HUES64 (cell line): ENCODE data around the gene SPTBN4.
"Not testable (repeated sequence)": the region's sequence is repeated elsewhere in the genome, so short reads cannot be mapped to it uniquely, and the experiment has no call there.

ENCODE experiments used
- H3K27ac ChIP-seq: 2 replicates; pipeline ENCODE4 v1.7.0; 2013; ENCODE audit warnings: low read depth, low read length, inconsistent platforms
- H3K27me3 ChIP-seq: 2 replicates; pipeline ENCODE4 v1.6.1; 2013; ENCODE audit warnings: mild to moderate bottlenecking, low read length; ENCODE audit not compliant: insufficient read depth
- H3K36me3 ChIP-seq: 2 replicates; pipeline ENCODE4 v1.6.1; 2013; ENCODE audit warnings: mild to moderate bottlenecking, low read length; ENCODE audit not compliant: insufficient read depth
- H3K4me1 ChIP-seq: 2 replicates; pipeline ENCODE4 v1.6.1; 2013; ENCODE audit warnings: mild to moderate bottlenecking, low read length, moderate library complexity; ENCODE audit not compliant: insufficient read depth
- H3K4me3 ChIP-seq: 2 replicates; pipeline ENCODE4 v1.5.1; 2013; ENCODE audit warnings: mild to moderate bottlenecking, low read length, moderate library complexity
- H3K9ac ChIP-seq: 2 replicates; pipeline ENCODE4 v1.6.1; 2013; ENCODE audit warnings: mild to moderate bottlenecking, low read depth, low read length
- H3K9me3 ChIP-seq: 2 replicates; pipeline ENCODE4 v1.6.1; 2013; ENCODE audit warnings: low read depth, low read length; ENCODE audit not compliant: insufficient read depth
- WGBS: fragments of 150-250, 120-280 bp; methylation state at CpG from one replicate; pipeline ENCODE4 v1.1.7; 2013; ENCODE audit warnings: missing lambda C conversion rate; 5-methylcytosine and 5-hydroxymethylcytosine counted together

The SPTBN4 gene

GRCh38 chr19:40443131-40443999 is 23.4 kb upstream of the SPTBN4 start:
- H3K36me3 ChIP-seq = peaks cover 26% of the 10 kb centered on the region
- H3K4me3 ChIP-seq = peak overlapping the region; percentile 79
- peak overlapping the region; percentile 93 for H3K27ac ChIP-seq
- peak overlapping the region; percentile 91 for H3K9ac ChIP-seq
- H3K27me3 ChIP-seq = no peaks in the 10 kb centered on the region
- no peaks in the 10 kb centered on the region for H3K9me3 ChIP-seq
- H3K4me1 ChIP-seq = peaks cover 20% of the 10 kb centered on the region
- under 1% methylated on average over 52 of the region's 52 CpGs for WGBS

GRCh38 chr19:40444000-40444824 is 22.6 kb upstream of the SPTBN4 start, which contains the start of gene SERTAD3:
SERTAD3 (minus strand) TSS chr19:40444335; CDS start chr19:40442080, 2,255 bp downstream.
- Histone ChIP-seq H3K9ac (peak within 1 kb of the TSS; percentile 91), H3K9me3 (no peaks in the 10 kb centered on the region), H3K4me1 (peaks cover 20% of the 10 kb centered on the region), H3K27ac (peak within 1 kb of the TSS; percentile 93), H3K27me3 (no peaks in the 10 kb centered on the region), H3K4me3 (peak within 1 kb of the TSS; percentile 79), H3K36me3 (peaks cover 26% of the 10 kb centered on the region)
- under 1% methylated on average over 72 of the region's 72 CpGs for WGBS

- H3K9ac ChIP-seq = peak overlapping the region; percentile 70
- peak overlapping the region; percentile 79 for H3K4me3 ChIP-seq
- peaks cover 20% of the 10 kb centered on the region for H3K4me1 ChIP-seq
- 26% methylated on average over 18 of the region's 18 CpGs for WGBS
- H3K27me3 ChIP-seq = no peaks in the 10 kb centered on the region
- H3K36me3 ChIP-seq = peaks cover 28% of the 10 kb centered on the region
- peak overlapping the region; percentile 67 for H3K27ac ChIP-seq
- H3K9me3 ChIP-seq = no peaks in the 10 kb centered on the region
These were observed 21.9 kb upstream of the SPTBN4 start for GRCh38 chr19:40444825-40445312.

- H3K36me3 ChIP-seq = peaks cover 20% of the 10 kb centered on the region
- H3K27me3 ChIP-seq = no peaks in the 10 kb centered on the region
- H3K9ac ChIP-seq = peak overlapping the region; percentile 44; the same call in 1 of the 2 replicates
- whole genome bisulfite sequencing = 59% methylated on average over 9 of the region's 9 CpGs
- H3K9me3 ChIP-seq = no peaks in the 10 kb centered on the region
- H3K27ac ChIP-seq = peak overlapping the region; percentile 84
- H3K4me3 ChIP-seq = no peak overlapping the region
- H3K4me1 ChIP-seq = peaks cover 20% of the 10 kb centered on the region
These were observed 21.0 kb upstream of the SPTBN4 start for GRCh38 chr19:40445780-40446262.

GRCh38 chr19:40446263-40446784 is 20.5 kb upstream of the SPTBN4 start:
- H3K4me1 ChIP-seq = peaks cover 20% of the 10 kb centered on the region
- H3K4me3 ChIP-seq = no peak overlapping the region
- H3K9me3 ChIP-seq = no peaks in the 10 kb centered on the region
- H3K27ac ChIP-seq = peak overlapping the region; percentile 84
- WGBS = 81% methylated on average over 8 of the region's 8 CpGs
- H3K36me3 ChIP-seq = peaks cover 15% of the 10 kb centered on the region
- H3K9ac ChIP-seq = peak overlapping the region; percentile 44; the same call in 1 of the 2 replicates
- no peaks in the 10 kb centered on the region for H3K27me3 ChIP-seq

GRCh38 chr19:40449506-40449905 is 17.3 kb upstream of the SPTBN4 start:
- peaks cover 3% of the 10 kb centered on the region; the same call in 1 of the 2 replicates for H3K36me3 ChIP-seq
- no peaks in the 10 kb centered on the region for H3K27me3 ChIP-seq
- H3K27ac ChIP-seq = no peak overlapping the region
- no peaks in the 10 kb centered on the region for H3K9me3 ChIP-seq
- peaks cover 13% of the 10 kb centered on the region for H3K4me1 ChIP-seq
- 94% methylated on average over 3 of the region's 4 CpGs for WGBS
- H3K9ac ChIP-seq = no peak overlapping the region
- H3K4me3 ChIP-seq = no peak overlapping the region

GRCh38 chr19:40450664-40451063 is 16.1 kb upstream of the SPTBN4 start:
- 86% methylated on average over 2 of the region's 4 CpGs for WGBS

GRCh38 chr19:40452016-40452415 is 14.8 kb upstream of the SPTBN4 start:
- Histone ChIP-seq H3K27ac (no peak overlapping the region), H3K9me3 (no peaks in the 10 kb centered on the region), H3K36me3 (peaks cover 6% of the 10 kb centered on the region; the same call in 1 of the 2 replicates), H3K4me1 (no peaks in the 10 kb centered on the region; the same call in 1 of the 2 replicates), H3K9ac (no peak overlapping the region), H3K27me3 (no peaks in the 10 kb centered on the region), H3K4me3 (no peak overlapping the region)
- WGBS = 83% methylated on average over 5 of the region's 5 CpGs

More at GRCh38 chr19:40450664-40451063, 16.1 kb upstream of the SPTBN4 start:
- no peak overlapping the region for H3K27ac ChIP-seq
- peaks cover 6% of the 10 kb centered on the region; the same call in 1 of the 2 replicates for H3K36me3 ChIP-seq
- H3K9me3 ChIP-seq = no peaks in the 10 kb centered on the region
- H3K4me1 ChIP-seq = peaks cover 7% of the 10 kb centered on the region
- H3K4me3 ChIP-seq = no peak overlapping the region
- no peak overlapping the region for H3K9ac ChIP-seq
- no peaks in the 10 kb centered on the region for H3K27me3 ChIP-seq

- Histone ChIP-seq H3K9ac (no peak overlapping the region), H3K4me3 (no peak overlapping the region), H3K27me3 (no peaks in the 10 kb centered on the region), H3K9me3 (no peaks in the 10 kb centered on the region), H3K27ac (no peak overlapping the region), H3K36me3 (peaks cover 6% of the 10 kb centered on the region; the same call in 1 of the 2 replicates), H3K4me1 (no peaks in the 10 kb centered on the region; the same call in 1 of the 2 replicates)
- WGBS = 93% methylated on average over 5 of the region's 5 CpGs
These were observed 13.6 kb upstream of the SPTBN4 start for GRCh38 chr19:40453151-40453735.

GRCh38 chr19:40453943-40454342 is 12.9 kb upstream of the SPTBN4 start:
- not testable (repeated sequence) for H3K36me3 ChIP-seq, H3K9ac ChIP-seq, H3K4me1 ChIP-seq, H3K27ac ChIP-seq, H3K4me3 ChIP-seq, H3K9me3 ChIP-seq, H3K27me3 ChIP-seq
- 92% methylated on average over 6 of the region's 6 CpGs for WGBS
